Measurements from ENCODE around the gene NFIC.
"Not testable (repeated sequence)": the region's sequence is repeated elsewhere in the genome, so short reads cannot be mapped to it uniquely, and the experiment has no call there.

GRCh38 chr19:3452942-3453214 is 86.5 kb downstream of the NFIC start:
- TF ChIP-seq CTCF (IDR thresholded peaks at IDR 0.05); POLR2AphosphoS5 (IDR thresholded peaks at IDR 0.05; ENCODE audit: insufficient read depth in 1 of 2, low read depth in 1 of 2): not testable (repeated sequence)
